H1 (cell line): ENCODE data around the gene C18orf54. TPM values are rescaled to one million over a fixed set of nuclear protein-coding genes. Genes with fewer than 3 reads are reported as not detected.

Experiments used
- CTCF ChIA-PET: fragments of 300-600 bp; sonication (Branson Sonifier 250); formaldehyde crosslinking; loops from one replicate; lab custom pipeline; 2021; ENCODE audit not compliant: partially characterized antibody; lab: Charles Lee
- POLR2A ChIA-PET: fragments of 300-600 bp; sonication (Branson Sonifier 250); formaldehyde crosslinking; loops from one replicate; lab custom pipeline; 2021; ENCODE audit warnings: inconsistent platforms; ENCODE audit not compliant: partially characterized antibody; lab: Charles Lee
- DNase-seq, 2 experiments: peaks; one replicate each; pipeline versions ENCODE4 v3.0.0 to v3.0.0-alpha.2; 2010 to 2022; ENCODE audit warnings: low spot score in 2 of 2, low read depth in 1 of 2, mixed read lengths in 1 of 2
- FAIRE-seq: peaks from 2 replicates; lab custom pipeline; 2011; peaks lifted over from hg19 to GRCh38; lab: Jason Lieb, UNC
- H2AFZ ChIP-seq: 2 replicates; pipeline ENCODE4 v1.8.1; 2012; ENCODE audit warnings: low read length, inconsistent platforms
- H2AK5ac ChIP-seq: 2 replicates; pipeline ENCODE4 v1.6.1; 2013; ENCODE audit warnings: low read depth, low read length
- H2BK120ac ChIP-seq: replicated peaks from 2 replicates; pipeline ENCODE3; 2013; ENCODE audit warnings: low read depth, low read length, inconsistent platforms
- H2BK12ac ChIP-seq: 2 replicates; pipeline ENCODE4 v1.6.1; 2013; ENCODE audit warnings: low read depth, low read length
- H2BK15ac ChIP-seq: 2 replicates; pipeline ENCODE4 v1.6.1; 2013; ENCODE audit warnings: low read length
- H2BK20ac ChIP-seq: 2 replicates; pipeline ENCODE4 v1.6.1; 2013; ENCODE audit warnings: low read length
- H2BK5ac ChIP-seq: 2 replicates; pipeline ENCODE4 v1.6.1; 2013; ENCODE audit warnings: low read depth, low read length
- H3K14ac ChIP-seq: 2 replicates; pipeline ENCODE4 v1.6.1; 2013; ENCODE audit warnings: inconsistent platforms; ENCODE audit not compliant: insufficient read length
- H3K18ac ChIP-seq: 2 replicates; pipeline ENCODE4 v1.6.1; 2013; ENCODE audit warnings: low read length; ENCODE audit errors: extremely low read depth
- H3K23ac ChIP-seq: 2 replicates; pipeline ENCODE4 v1.6.1; 2013; ENCODE audit warnings: inconsistent platforms; ENCODE audit not compliant: insufficient read length
- H3K23me2 ChIP-seq: 2 replicates; pipeline ENCODE4 v1.6.1; 2013; ENCODE audit warnings: low read depth, low read length
- H3K27ac ChIP-seq: 2 replicates; pipeline ENCODE4 v1.6.1; 2011; ENCODE audit warnings: low read depth, low read length, inconsistent platforms
- H3K27me3 ChIP-seq, 4 experiments: replicated peaks in 1 of 4; 1 replicate in 1 of 4; 2 replicates in 3 of 4; pipeline versions ENCODE4 v1.6.1 to v1.8.1; 2011 to 2013; ENCODE audit warnings: low read length in 3 of 4, mild to moderate bottlenecking in 3 of 4, inconsistent platforms in 2 of 4, mixed read lengths in 2 of 4, moderate library complexity in 1 of 4; ENCODE audit not compliant: control insufficient read depth in 3 of 4, insufficient read depth in 3 of 4; ENCODE audit errors: extremely low read depth in 1 of 4
- H3K36me3 ChIP-seq, 4 experiments: 2 replicates each; pipeline versions ENCODE4 v1.6.1 to v1.8.1; 2011 to 2013; ENCODE audit warnings: mild to moderate bottlenecking in 4 of 4, low read length in 3 of 4, moderate library complexity in 2 of 4, control low read depth in 1 of 4, inconsistent platforms in 1 of 4; ENCODE audit not compliant: insufficient read depth in 4 of 4, control insufficient read depth in 2 of 4
- H3K4ac ChIP-seq: replicated peaks from 2 replicates; pipeline ENCODE3; 2013; ENCODE audit warnings: low read length, low read depth, mixed read lengths, inconsistent platforms; ENCODE audit not compliant: insufficient read length
- H3K4me1 ChIP-seq, 4 experiments: replicated peaks in 1 of 4; 1 replicate in 1 of 4; 2 replicates in 3 of 4; pipeline versions ENCODE4 v1.6.1 to v1.8.1; 2011 to 2013; ENCODE audit warnings: low read length in 3 of 4, inconsistent platforms in 2 of 4, mixed read lengths in 1 of 4; ENCODE audit not compliant: insufficient read depth in 4 of 4, control insufficient read depth in 3 of 4
- H3K4me2 ChIP-seq, 2 experiments: 2 replicates each; pipeline versions ENCODE4 v1.6.1 to v1.8.1; 2011 to 2013; ENCODE audit warnings: low read depth in 2 of 2, low read length in 2 of 2, control low read depth in 1 of 2, inconsistent platforms in 1 of 2, mild to moderate bottlenecking in 1 of 2; ENCODE audit not compliant: insufficient read depth in 1 of 2
- H3K4me3 ChIP-seq, 4 experiments: fragments of 200-600, 300-600 bp in 1 of 4; sonication (generic), shearing (Covaris generic), sonication (Bioruptor Twin) in 1 of 4; 2 replicates each; pipeline versions ENCODE4 v1.5.1 to v1.8.1; 2011 to 2016; ENCODE audit warnings: low read length in 4 of 4, low read depth in 3 of 4, control low read depth in 2 of 4, inconsistent platforms in 2 of 4, mild to moderate bottlenecking in 2 of 4, mixed read lengths in 1 of 4, moderate library complexity in 1 of 4; ENCODE audit not compliant: insufficient read depth in 2 of 4; ENCODE audit errors: extremely low read depth in 1 of 4
- H3K56ac ChIP-seq: replicated peaks from 2 replicates; pipeline ENCODE3; 2013; ENCODE audit warnings: low read depth, mild to moderate bottlenecking, mixed read lengths, low read length, inconsistent platforms; ENCODE audit not compliant: insufficient read length
- H3K79me1 ChIP-seq: 2 replicates; pipeline ENCODE4 v1.6.1; 2013; ENCODE audit warnings: low read depth, low read length, control low read depth
- H3K79me2 ChIP-seq, 2 experiments: 2 replicates each; pipeline versions ENCODE4 v1.6.1 to v1.8.1; 2012 to 2013; ENCODE audit warnings: low read length in 2 of 2, mild to moderate bottlenecking in 2 of 2, inconsistent platforms in 1 of 2; ENCODE audit not compliant: insufficient read depth in 2 of 2, control insufficient read depth in 1 of 2
- H3K9ac ChIP-seq, 4 experiments: replicated peaks in 1 of 4; 1 replicate in 1 of 4; 2 replicates in 3 of 4; pipeline versions ENCODE4 v1.6.1 to v1.8.1; 2011 to 2013; ENCODE audit warnings: low read depth in 3 of 4, low read length in 3 of 4, control low read depth in 2 of 4, mild to moderate bottlenecking in 2 of 4, moderate library complexity in 2 of 4, inconsistent platforms in 1 of 4; ENCODE audit errors: extremely low read depth in 1 of 4
- H3K9me3 ChIP-seq, 2 experiments: 2 replicates each; pipeline versions ENCODE4 v1.6.1 to v1.8.1; 2012 to 2013; ENCODE audit warnings: mild to moderate bottlenecking in 2 of 2, moderate library complexity in 2 of 2, control low read depth in 1 of 2, inconsistent platforms in 1 of 2, low read depth in 1 of 2, low read length in 1 of 2, mixed read lengths in 1 of 2; ENCODE audit not compliant: insufficient read depth in 2 of 2
- H4K20me1 ChIP-seq, 2 experiments: replicated peaks in 1 of 2; 2 replicates each; pipeline versions ENCODE3 to v1.8.1; 2011 to 2013; ENCODE audit warnings: inconsistent platforms in 2 of 2, low read length in 2 of 2, mild to moderate bottlenecking in 1 of 2; ENCODE audit not compliant: insufficient read depth in 2 of 2, control insufficient read depth in 1 of 2
- H4K5ac ChIP-seq: 2 replicates; pipeline ENCODE4 v1.6.1; 2013; ENCODE audit warnings: low read length, low read depth, mixed read lengths, inconsistent platforms; ENCODE audit not compliant: insufficient read length
- H4K8ac ChIP-seq: 2 replicates; pipeline ENCODE4 v1.8.0; 2013; ENCODE audit warnings: mild to moderate bottlenecking, moderate library complexity, low read length, inconsistent platforms; ENCODE audit not compliant: insufficient read depth; ENCODE audit errors: extremely low read depth
- H4K91ac ChIP-seq: replicated peaks from 2 replicates; pipeline ENCODE3; 2013; ENCODE audit warnings: low read length, mixed read lengths, inconsistent platforms; ENCODE audit not compliant: insufficient read length
- CEBPB ChIP-seq: IDR thresholded peaks from 2 replicates; pipeline ENCODE4 v1.6.1; 2012; ENCODE audit warnings: low read depth, low read length
- FOSL1 ChIP-seq: IDR thresholded peaks from 2 replicates; pipeline ENCODE4 v1.6.1; 2011; ENCODE audit warnings: mild to moderate bottlenecking, low read depth, low read length, moderate library complexity; ENCODE audit not compliant: insufficient read depth
- KDM1A ChIP-seq: fragments of 200-600, 300-600 bp; sonication (generic); IDR thresholded peaks from 2 replicates; pipeline ENCODE4 v1.7.1; 2016; ENCODE audit warnings: mild to moderate bottlenecking, low read length, borderline replicate concordance
- KDM4A ChIP-seq: IDR thresholded peaks from one replicate; pipeline ENCODE4 v1.7.1; 2012; ENCODE audit warnings: low read depth, mild to moderate bottlenecking, moderate library complexity, low read length, inconsistent platforms; ENCODE audit not compliant: severe bottlenecking
- NANOG ChIP-seq: IDR thresholded peaks from 2 replicates; pipeline ENCODE4 v1.6.1; 2011; ENCODE audit warnings: low read length, low read depth, mild to moderate bottlenecking, inconsistent platforms; ENCODE audit not compliant: insufficient read depth, poor library complexity, severe bottlenecking
- NRF1 ChIP-seq: IDR thresholded peaks from 2 replicates; pipeline ENCODE4 v1.6.1; 2011; ENCODE audit warnings: mild to moderate bottlenecking, low read depth, low read length, improper control_type of control experiment
- RNF2 ChIP-seq: fragments of 200-900, 300-1000 bp; sonication (generic); IDR thresholded peaks from 2 replicates; pipeline ENCODE4 v1.7.1; 2016; ENCODE audit warnings: borderline replicate concordance, low read depth, mild to moderate bottlenecking, antibody characterized with exemption, low read length; ENCODE audit not compliant: poor library complexity, severe bottlenecking; ENCODE audit errors: missing control alignments
- SP1 ChIP-seq: IDR thresholded peaks from 2 replicates; pipeline ENCODE4 v1.6.1; 2011; ENCODE audit warnings: low read depth, low read length
- SUZ12 ChIP-seq: fragments of 200-600 bp; sonication (generic); IDR thresholded peaks from 2 replicates; pipeline ENCODE4 v1.6.1; 2012; ENCODE audit warnings: mild to moderate bottlenecking, inconsistent platforms, low read length, moderate library complexity, mixed read lengths
- TAF7 ChIP-seq: optimal IDR thresholded peaks from 2 replicates; pipeline ENCODE3; 2011; ENCODE audit warnings: low read depth, mild to moderate bottlenecking, inconsistent platforms, low read length, moderate library complexity, borderline replicate concordance
- YY1 ChIP-seq: IDR thresholded peaks from 2 replicates; pipeline ENCODE4 v1.6.1; 2011; ENCODE audit warnings: low read depth, mild to moderate bottlenecking, low read length
- WGBS, 2 experiments: shearing (Covaris generic) in 1 of 2; methylation state at CpG; one replicate each; pipeline versions ENCODE4 v1.1.6 to v1.1.7; 2013 to 2015; ENCODE audit warnings: low lambda C conversion rate in 2 of 2, mixed read lengths in 2 of 2, inconsistent platforms in 1 of 2, low coverage in 1 of 2, missing lambda C conversion rate in 1 of 2; ENCODE audit not compliant: insufficient replicate concordance in 2 of 2, insufficient coverage in 1 of 2, insufficient read length in 1 of 2; ENCODE audit errors: extremely low coverage in 1 of 2, missing lambda C conversion rate in 1 of 2; 5-methylcytosine and 5-hydroxymethylcytosine counted together
- polyA plus RNA-seq, 7 experiments: library from polyadenylated mRNA; depleted of rRNA in 3 of 7; stranded (reverse) in 5 of 7; unstranded in 2 of 7; fragments of >200 nt in 5 of 7; fragments of 200-250 nt in 2 of 7; gene quantifications; 1 replicate in 5 of 7; 2 replicates in 1 of 7; 4 replicates in 1 of 7; pipeline versions ENCODE4 v1.2.1 to v1.2.3, GENCODE V29; 2011 to 2013; ENCODE audit warnings: missing spikeins in 2 of 7, mixed read lengths in 2 of 7
- total RNA-seq: library from RNA; stranded (reverse); fragmentation: NEBNext Ultra II Directional; extraction: Animal tissue kit (Norgen Biotek cat#: 25700); gene quantifications from 2 replicates; pipeline ENCODE4 v1.2.1, GENCODE V29; 2021
- TF ChIP-seq, protein P1 (sequence below): IDR thresholded peaks from 2 replicates; pipeline ENCODE4 v1.6.1; 2012; ENCODE audit warnings: inconsistent platforms
- TF ChIP-seq, protein P2 (sequence below): IDR thresholded peaks from 2 replicates; pipeline ENCODE4 v1.6.1; 2011; ENCODE audit warnings: low read depth, mild to moderate bottlenecking, low read length; ENCODE audit not compliant: insufficient read depth

Gene C18orf54
- total and polyA plus RNA-seq, 2 of the 8 experiments (the other 6 are each of a cell fraction or from before 2014, with no cell fraction given): 6.7 to 30.9 TPM

DNA sequence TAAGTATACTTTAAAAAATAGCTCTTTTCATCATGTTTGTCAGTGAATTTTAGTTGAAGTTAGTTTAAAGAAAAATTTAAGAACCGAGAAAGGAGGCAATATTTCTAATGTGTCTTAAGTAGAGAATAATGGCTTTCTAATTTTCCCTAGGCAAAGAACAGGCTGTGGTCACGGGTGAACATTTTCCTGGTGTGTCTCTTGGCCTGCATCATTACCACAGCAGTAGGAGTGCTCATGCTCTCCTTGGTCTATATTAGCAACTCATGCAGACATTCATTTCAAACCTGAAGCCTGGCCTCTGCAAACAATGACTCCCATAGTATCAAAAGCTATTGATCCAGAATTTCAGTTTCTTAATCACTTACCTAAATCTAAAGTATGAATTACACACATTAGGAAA lies 57.4 kb downstream of the C18orf54 start:
- no peaks in the 10 kb centered on the region for H3K79me1 ChIP-seq
- no peak overlapping the region for H3K4me2 ChIP-seq
- H4K5ac ChIP-seq: no peak overlapping the region
- DNase-seq: no peak
- H2AK5ac ChIP-seq: no peak overlapping the region
- ChIA-PET CTCF (interaction anchor here (1.3 to 1.4 kb wide), 2 partner anchors 23 to 30 kb away, joined by 4 read pairs; no protein-coding TSS in a partner anchor), POLR2A (interaction anchor here (1.4 kb wide), 1 partner anchor 29 kb away, joined by 3 read pairs; no protein-coding TSS in a partner anchor)
- H3K18ac ChIP-seq: no peak overlapping the region
- 80% methylated on average over 2 of the region's 2 CpGs; no CpG with 5 or more reads in 1 of the 2 experiments for WGBS, 2 experiments
- no peak overlapping the region for H3K9ac ChIP-seq
- H3K23me2 ChIP-seq: no peaks in the 10 kb centered on the region
- no peak overlapping the region for H3K56ac ChIP-seq
- H3K36me3 ChIP-seq: no peaks in the 10 kb centered on the region
- H2BK15ac ChIP-seq: no peak overlapping the region
- H2AFZ ChIP-seq: no peak overlapping the region
- no peak overlapping the region for H3K27ac ChIP-seq
- H2BK120ac ChIP-seq: no peak overlapping the region
- no peak overlapping the region for H4K8ac ChIP-seq
- no peak overlapping the region for H3K14ac ChIP-seq
- H3K23ac ChIP-seq: no peak overlapping the region
- no peaks in the 10 kb centered on the region for H3K27me3 ChIP-seq
- H2BK5ac ChIP-seq: no peak overlapping the region
- H4K20me1 ChIP-seq: no peaks in the 10 kb centered on the region
- H3K4me1 ChIP-seq: no peaks in the 10 kb centered on the region
- no peak for FAIRE-seq
- no peak overlapping the region for H3K4ac ChIP-seq
- no peaks in the 10 kb centered on the region for H3K9me3 ChIP-seq
- H3K4me3 ChIP-seq: no peak overlapping the region
- no peak overlapping the region for H4K91ac ChIP-seq
- H2BK12ac ChIP-seq: no peak overlapping the region
- H2BK20ac ChIP-seq: no peak overlapping the region
- H3K79me2 ChIP-seq: no peaks in the 10 kb centered on the region
- TF ChIP-seq YY1 (no peak), TAF7 (no peak), SUZ12 (no peak), KDM4A (no peak), CEBPB (no peak), SP1 (no peak), NANOG (no peak), RNF2 (no peak), FOSL1 (no peak), KDM1A (no peak), NRF1 (no peak)
- TF ChIP-seq, protein P1, sequence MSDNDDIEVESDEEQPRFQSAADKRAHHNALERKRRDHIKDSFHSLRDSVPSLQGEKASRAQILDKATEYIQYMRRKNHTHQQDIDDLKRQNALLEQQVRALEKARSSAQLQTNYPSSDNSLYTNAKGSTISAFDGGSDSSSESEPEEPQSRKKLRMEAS: no peak
- TF ChIP-seq, protein P2, sequence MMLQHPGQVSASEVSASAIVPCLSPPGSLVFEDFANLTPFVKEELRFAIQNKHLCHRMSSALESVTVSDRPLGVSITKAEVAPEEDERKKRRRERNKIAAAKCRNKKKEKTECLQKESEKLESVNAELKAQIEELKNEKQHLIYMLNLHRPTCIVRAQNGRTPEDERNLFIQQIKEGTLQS: no peak
